ENCODE results near the gene UHMK1.

DNA sequence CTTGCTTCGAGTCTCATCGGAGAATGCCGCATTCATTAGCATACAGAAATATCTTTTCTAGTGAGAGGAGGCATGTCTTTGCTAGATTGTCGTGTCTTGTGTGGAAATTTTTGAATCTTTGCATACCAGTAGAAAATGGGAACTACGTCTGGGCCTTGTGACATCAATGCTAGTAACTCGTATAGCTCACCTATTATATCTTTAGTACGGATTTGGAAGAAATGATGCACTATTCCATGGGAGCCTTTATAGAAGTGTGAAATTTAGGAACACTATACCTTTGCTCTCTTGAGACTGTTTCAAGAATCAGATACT lies 835 bp downstream of the UHMK1 start:
- TF ChIP-seq, protein P1, sequence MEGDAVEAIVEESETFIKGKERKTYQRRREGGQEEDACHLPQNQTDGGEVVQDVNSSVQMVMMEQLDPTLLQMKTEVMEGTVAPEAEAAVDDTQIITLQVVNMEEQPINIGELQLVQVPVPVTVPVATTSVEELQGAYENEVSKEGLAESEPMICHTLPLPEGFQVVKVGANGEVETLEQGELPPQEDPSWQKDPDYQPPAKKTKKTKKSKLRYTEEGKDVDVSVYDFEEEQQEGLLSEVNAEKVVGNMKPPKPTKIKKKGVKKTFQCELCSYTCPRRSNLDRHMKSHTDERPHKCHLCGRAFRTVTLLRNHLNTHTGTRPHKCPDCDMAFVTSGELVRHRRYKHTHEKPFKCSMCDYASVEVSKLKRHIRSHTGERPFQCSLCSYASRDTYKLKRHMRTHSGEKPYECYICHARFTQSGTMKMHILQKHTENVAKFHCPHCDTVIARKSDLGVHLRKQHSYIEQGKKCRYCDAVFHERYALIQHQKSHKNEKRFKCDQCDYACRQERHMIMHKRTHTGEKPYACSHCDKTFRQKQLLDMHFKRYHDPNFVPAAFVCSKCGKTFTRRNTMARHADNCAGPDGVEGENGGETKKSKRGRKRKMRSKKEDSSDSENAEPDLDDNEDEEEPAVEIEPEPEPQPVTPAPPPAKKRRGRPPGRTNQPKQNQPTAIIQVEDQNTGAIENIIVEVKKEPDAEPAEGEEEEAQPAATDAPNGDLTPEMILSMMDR (IDR thresholded peaks at IDR 0.05) = no peak
- TF ChIP-seq POLR2A (IDR thresholded peaks at IDR 0.05) = no peak
